K562 (cell line): Measurements from ENCODE around the gene TMEM139. TPM values are rescaled to one million over a fixed set of nuclear protein-coding genes. Genes with fewer than 3 reads are reported as not detected.

Experiments used
- BRF1 ChIP-seq: IDR thresholded peaks from 3 replicates; pipeline ENCODE4 v1.6.1; 2011; ENCODE audit warnings: borderline replicate concordance, mild to moderate bottlenecking; ENCODE audit not compliant: insufficient read length; ENCODE audit errors: extremely low read depth
- CBX2 ChIP-seq: fragments of 200-600 bp; sonication (generic); IDR thresholded peaks from one replicate; pipeline ENCODE4 v1.6.1; 2012; ENCODE audit warnings: mild to moderate bottlenecking, low read length, inconsistent platforms; ENCODE audit not compliant: insufficient read depth, poor library complexity, severe bottlenecking
- ESRRA ChIP-seq: fragments of 450-650 bp; IDR thresholded peaks from 2 replicates; pipeline ENCODE4 v1.6.1; 2014; ENCODE audit warnings: low read depth, mild to moderate bottlenecking, moderate library complexity, borderline replicate concordance
- FIP1L1 ChIP-seq: fragments of 200-400 bp; formaldehyde crosslinking; IDR thresholded peaks from 2 replicates; pipeline ENCODE4 v1.6.1; 2018; ENCODE audit warnings: mild to moderate bottlenecking, low read depth, low read length; ENCODE audit not compliant: poor library complexity, severe bottlenecking
- FOXA3 ChIP-seq, 2 experiments: fragments of 450-650 bp in 1 of 2; sonication (generic) in 1 of 2; formaldehyde crosslinking; IDR thresholded peaks in 1 of 2; conservative IDR thresholded peaks in 1 of 2; 2 replicates each; pipeline versions ENCODE4 v1.4.0 to v1.8.0; 2020 to 2022; ENCODE audit warnings: mild to moderate bottlenecking in 2 of 2, missing genetic modification reagents in 1 of 2
- MIER1 ChIP-seq: fragments of 450-650 bp; IDR thresholded peaks from 2 replicates; pipeline ENCODE4 v1.6.1; 2016; ENCODE audit warnings: antibody characterized with exemption, mild to moderate bottlenecking, low read depth
- MYBL2 ChIP-seq, 2 experiments: fragments of 450-650 bp in 1 of 2; sonication (generic) in 1 of 2; formaldehyde crosslinking in 1 of 2; IDR thresholded peaks; 2 replicates each; pipeline versions ENCODE4 v1.6.1 to v1.8.1; 2017 to 2022; ENCODE audit warnings: borderline replicate concordance in 1 of 2, inconsistent platforms in 1 of 2, low read depth in 1 of 2, mild to moderate bottlenecking in 1 of 2, missing genetic modification reagents in 1 of 2, moderate library complexity in 1 of 2
- RBFOX2 ChIP-seq: fragments of 200-400 bp; formaldehyde crosslinking; IDR thresholded peaks from 2 replicates; pipeline ENCODE4 v1.6.1; 2017; ENCODE audit warnings: low read depth, mild to moderate bottlenecking, low read length, moderate library complexity
- RBM34 ChIP-seq: fragments of 200-400 bp; formaldehyde crosslinking; IDR thresholded peaks from 2 replicates; pipeline ENCODE4 v1.6.1; 2018; ENCODE audit warnings: low read length, borderline replicate concordance; ENCODE audit not compliant: insufficient read depth
- SIX5 ChIP-seq, 2 experiments: IDR thresholded peaks; 2 replicates each; pipeline ENCODE4 v1.6.1; 2011; ENCODE audit warnings: low read length in 2 of 2, borderline replicate concordance in 1 of 2, low read depth in 1 of 2, mild to moderate bottlenecking in 1 of 2, moderate library complexity in 1 of 2; ENCODE audit not compliant: insufficient read depth in 1 of 2
- ZBTB2 ChIP-seq: fragments of 450-650 bp; IDR thresholded peaks from 2 replicates; pipeline ENCODE4 v1.6.1; 2016; ENCODE audit warnings: antibody characterized with exemption
- ZBTB7A ChIP-seq: IDR thresholded peaks from 2 replicates; pipeline ENCODE4 v1.6.1; 2011; ENCODE audit warnings: low read depth, mild to moderate bottlenecking, low read length, moderate library complexity, borderline replicate concordance; ENCODE audit not compliant: control insufficient read depth
- ZKSCAN3 ChIP-seq: fragments of 250-450 bp; sonication (Bioruptor Pico); IDR thresholded peaks from 2 replicates; pipeline ENCODE4 v1.4.0; 2020
- ZNF165 ChIP-seq: fragments of 250-450 bp; sonication (Bioruptor Pico); IDR thresholded peaks from 2 replicates; pipeline ENCODE4 v1.4.0; 2020; ENCODE audit warnings: borderline replicate concordance
- ZNF232 ChIP-seq: sonication (generic); formaldehyde crosslinking; IDR thresholded peaks from 2 replicates; pipeline ENCODE4 v1.8.0; 2022; ENCODE audit warnings: mild to moderate bottlenecking, missing genetic modification reagents
- ZNF316 ChIP-seq: fragments of 450-650 bp; IDR thresholded peaks from 2 replicates; pipeline ENCODE4 v1.6.1; 2016
- ZNF324 ChIP-seq: fragments of 250-450 bp; sonication (Bioruptor Pico); IDR thresholded peaks from 2 replicates; pipeline ENCODE4 v1.4.0; 2020; ENCODE audit warnings: mild to moderate bottlenecking
- ZNF586 ChIP-seq: fragments of 450-650 bp; formaldehyde crosslinking; conservative IDR thresholded peaks from 2 replicates; pipeline ENCODE4 v1.4.0; 2020; ENCODE audit warnings: mild to moderate bottlenecking, moderate library complexity
- ZNF707 ChIP-seq: fragments of 250-450 bp; sonication (Bioruptor Pico); conservative IDR thresholded peaks from 2 replicates; pipeline ENCODE4 v1.8.0; 2022; ENCODE audit warnings: inconsistent platforms, mild to moderate bottlenecking, moderate library complexity
- ZNF77 ChIP-seq: fragments of 250-450 bp; sonication (Bioruptor Pico); IDR thresholded peaks from 2 replicates; pipeline ENCODE4 v1.5.0; 2020
- ZNF785 ChIP-seq: fragments of 250-450 bp; sonication (Bioruptor Pico); IDR thresholded peaks from 2 replicates; pipeline ENCODE4 v1.4.0; 2020; ENCODE audit warnings: mild to moderate bottlenecking
- polyA plus RNA-seq, 8 experiments: library from polyadenylated mRNA; depleted of rRNA in 4 of 8; stranded (reverse) in 5 of 8; unstranded in 3 of 8; fragments of >200 nt; fragmentation: Nextera tagmentation in 2 of 8; fragmentation: Illumina TruSeq in 1 of 8; extraction: Ambion mirVana in 2 of 8; extraction: Trizol in 1 of 8; gene quantifications; 2 replicates each; pipeline versions ENCODE4 v1.2.1 to v1.2.3, GENCODE V29; 2011 to 2014; ENCODE audit warnings: inconsistent platforms in 1 of 8, missing spikeins in 1 of 8
- total RNA-seq, 7 experiments: library from RNA; depleted of rRNA in 6 of 7; stranded (reverse); fragments of >200 nt in 6 of 7; fragmentation: Illumina TruSeq in 2 of 7; extraction: Trizol in 2 of 7; gene quantifications; 2 replicates each; pipeline versions ENCODE4 v1.2.1 to v1.2.3, GENCODE V29; 2011 to 2021; ENCODE audit warnings: low replicate concordance in 1 of 7
- TF ChIP-seq, protein P1 (sequence below), 2 experiments: fragments of 150-350 bp in 1 of 2; IDR thresholded peaks; 2 replicates each; pipeline ENCODE4 v1.6.1; 2012 to 2016; ENCODE audit warnings: low read depth in 2 of 2, low read length in 2 of 2, mild to moderate bottlenecking in 1 of 2, moderate library complexity in 1 of 2

The TMEM139 gene
- total and polyA plus RNA-seq, 9 of the 15 experiments (the other 6 are each of a cell fraction or from before 2014, with no cell fraction given), result 0.27 to 1.8 (median 0.79) TPM

- TF ChIP-seq ZNF232 (CRISPR knock-in tag), result 0 out of 2 replicates have a peak, but pooled peaks have one; percentile 76
- 0 out of 2 replicates have a peak, but pooled peaks have one; percentile 55 for TF ChIP-seq ZNF165 (CRISPR knock-in tag)
- TF ChIP-seq BRF1, result no peak
- no peak for TF ChIP-seq ZNF316
- peak; percentile 67 for TF ChIP-seq ZBTB2
- TF ChIP-seq ZKSCAN3 (CRISPR knock-in tag), result no peak
- no peak for TF ChIP-seq ZNF586
- no peak for TF ChIP-seq ZNF785
- TF ChIP-seq RBFOX2, result peak; percentile 98
- TF ChIP-seq ZBTB7A, result peak; percentile 94
- no peak for TF ChIP-seq ZNF324
- TF ChIP-seq CBX2, result no peak
- TF ChIP-seq ESRRA, result peak; percentile 94
- peak; percentile 45 for TF ChIP-seq FIP1L1
- TF ChIP-seq SIX5 (IDR thresholded peaks at IDR 0.05; ENCODE audit: borderline replicate concordance in 1 of 2, insufficient read depth in 1 of 2, low read depth in 1 of 2, low read length in 2 of 2), result no peak
- TF ChIP-seq FOXA3 (CRISPR knock-in tag; conservative IDR thresholded peaks at IDR 0.05 in 1 of 2, IDR thresholded peaks at IDR 0.05 in 1 of 2), result peak in 1 of 2 experiments; percentile 68; a peak in 2 of 4 replicates
- no peak for TF ChIP-seq MIER1
- TF ChIP-seq ZNF707 (CRISPR knock-in tag), result no peak
- TF ChIP-seq RBM34, result no peak
- TF ChIP-seq ZNF77 (CRISPR knock-in tag), result peak; percentile 76; the same call in 1 of the 2 replicates
- no peak for TF ChIP-seq MYBL2 (IDR thresholded peaks at IDR 0.05; ENCODE audit: low read depth)
- TF ChIP-seq MYBL2 (CRISPR knock-in tag; IDR thresholded peaks at IDR 0.05; ENCODE audit: borderline replicate concordance), result no peak
- TF ChIP-seq, protein P1, sequence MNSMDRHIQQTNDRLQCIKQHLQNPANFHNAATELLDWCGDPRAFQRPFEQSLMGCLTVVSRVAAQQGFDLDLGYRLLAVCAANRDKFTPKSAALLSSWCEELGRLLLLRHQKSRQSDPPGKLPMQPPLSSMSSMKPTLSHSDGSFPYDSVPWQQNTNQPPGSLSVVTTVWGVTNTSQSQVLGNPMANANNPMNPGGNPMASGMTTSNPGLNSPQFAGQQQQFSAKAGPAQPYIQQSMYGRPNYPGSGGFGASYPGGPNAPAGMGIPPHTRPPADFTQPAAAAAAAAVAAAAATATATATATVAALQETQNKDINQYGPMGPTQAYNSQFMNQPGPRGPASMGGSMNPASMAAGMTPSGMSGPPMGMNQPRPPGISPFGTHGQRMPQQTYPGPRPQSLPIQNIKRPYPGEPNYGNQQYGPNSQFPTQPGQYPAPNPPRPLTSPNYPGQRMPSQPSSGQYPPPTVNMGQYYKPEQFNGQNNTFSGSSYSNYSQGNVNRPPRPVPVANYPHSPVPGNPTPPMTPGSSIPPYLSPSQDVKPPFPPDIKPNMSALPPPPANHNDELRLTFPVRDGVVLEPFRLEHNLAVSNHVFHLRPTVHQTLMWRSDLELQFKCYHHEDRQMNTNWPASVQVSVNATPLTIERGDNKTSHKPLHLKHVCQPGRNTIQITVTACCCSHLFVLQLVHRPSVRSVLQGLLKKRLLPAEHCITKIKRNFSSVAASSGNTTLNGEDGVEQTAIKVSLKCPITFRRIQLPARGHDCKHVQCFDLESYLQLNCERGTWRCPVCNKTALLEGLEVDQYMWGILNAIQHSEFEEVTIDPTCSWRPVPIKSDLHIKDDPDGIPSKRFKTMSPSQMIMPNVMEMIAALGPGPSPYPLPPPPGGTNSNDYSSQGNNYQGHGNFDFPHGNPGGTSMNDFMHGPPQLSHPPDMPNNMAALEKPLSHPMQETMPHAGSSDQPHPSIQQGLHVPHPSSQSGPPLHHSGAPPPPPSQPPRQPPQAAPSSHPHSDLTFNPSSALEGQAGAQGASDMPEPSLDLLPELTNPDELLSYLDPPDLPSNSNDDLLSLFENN (IDR thresholded peaks at IDR 0.05; ENCODE audit: low read depth in 2 of 2, low read length in 2 of 2), result 0 out of 4 replicates have a peak, but pooled peaks of 1 of the 2 experiments have one; percentile 33
Observed at GRCh38 chr7:143263266-143264195, 21.2 kb upstream of the TMEM139 start, which contains the start of gene GSTK1 (continued).
